Measurements from ENCODE around the gene NCAPH2. TPM values are rescaled to one million over a fixed set of nuclear protein-coding genes. Genes with fewer than 3 reads are reported as not detected.

Gene NCAPH2
- total and polyA plus RNA-seq, 2 of the 8 experiments (the other 6 are each of a cell fraction or from before 2014, with no cell fraction given) = 62.2 to 81.6 TPM

DNA sequence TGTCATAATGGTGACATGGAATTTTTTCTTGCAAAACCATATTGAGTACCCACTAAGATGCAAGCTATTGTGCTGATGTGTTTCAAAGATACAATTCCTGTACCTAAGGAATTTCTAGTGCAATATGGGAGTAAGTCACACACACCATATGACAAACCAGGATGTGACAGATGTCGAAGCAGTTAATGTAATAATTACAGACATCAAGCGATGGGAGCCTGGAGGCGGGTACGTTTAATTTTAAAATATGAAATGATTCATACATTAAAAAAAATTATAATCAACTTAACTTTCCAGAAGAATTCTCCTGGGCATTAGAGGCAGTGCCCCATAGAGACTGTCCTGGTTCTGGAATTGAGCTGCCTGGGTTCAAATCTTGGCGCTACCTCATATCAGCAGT lies 48.7 kb downstream of the NCAPH2 start:
- no peak for FAIRE-seq
- no peak overlapping the region for H3K4me2 ChIP-seq (ENCODE audit: insufficient read depth in 1 of 2, low read depth in 2 of 2, low read length in 2 of 2)
- WGBS, 2 experiments (ENCODE audit: extremely low coverage in 1 of 2, insufficient coverage in 1 of 2, insufficient read length in 1 of 2, insufficient replicate concordance in 2 of 2, low coverage in 1 of 2, low lambda C conversion rate in 2 of 2, missing lambda C conversion rate in 1 of 2) = 94% methylated on average over 5 of the region's 5 CpGs; no CpG with 5 or more reads in 1 of the 2 experiments
- H4K8ac ChIP-seq (ENCODE audit: extremely low read depth, insufficient read depth, low read length) = no peak overlapping the region
- no peaks in the 10 kb centered on the region for H3K79me2 ChIP-seq (ENCODE audit: control insufficient read depth in 1 of 2, insufficient read depth in 2 of 2, low read length in 2 of 2)
- no peak overlapping the region for H3K27ac ChIP-seq (ENCODE audit: low read depth, low read length)
- no peaks in the 10 kb centered on the region for H3K79me1 ChIP-seq (ENCODE audit: low read depth, low read length)
- no peak overlapping the region for H3K56ac ChIP-seq (replicated peaks; ENCODE audit: insufficient read length, low read depth, low read length)
- H3K14ac ChIP-seq (ENCODE audit: insufficient read length) = no peak overlapping the region
- H3K36me3 ChIP-seq (ENCODE audit: control insufficient read depth in 2 of 4, insufficient read depth in 4 of 4, low read length in 3 of 4) = no peaks in the 10 kb centered on the region
- DNase-seq (ENCODE audit: low read depth in 1 of 2, low spot score in 2 of 2) = no peak
- no peak overlapping the region for H3K23ac ChIP-seq (ENCODE audit: insufficient read length)
- no peak overlapping the region for H2AFZ ChIP-seq (ENCODE audit: low read length)
- H3K9me3 ChIP-seq (ENCODE audit: insufficient read depth in 2 of 2, low read depth in 1 of 2, low read length in 1 of 2) = no peaks in the 10 kb centered on the region
- peaks cover 0 to 3% (median 1%) of the 10 kb centered on the region in 4 experiments; a peak in 3 of 7 replicates for H3K4me1 ChIP-seq (replicated peaks in 1 of 4; ENCODE audit: control insufficient read depth in 3 of 4, insufficient read depth in 4 of 4, low read length in 3 of 4)
- TF ChIP-seq MAFK (IDR thresholded peaks at IDR 0.05; ENCODE audit: low read depth, low read length) = no peak
- H2AK5ac ChIP-seq (ENCODE audit: low read depth, low read length) = no peak overlapping the region
- no peak overlapping the region for H4K5ac ChIP-seq (ENCODE audit: insufficient read length, low read depth, low read length)
- no peak overlapping the region for H2BK12ac ChIP-seq (ENCODE audit: low read depth, low read length)
- H3K4me3 ChIP-seq (ENCODE audit: extremely low read depth in 1 of 4, insufficient read depth in 2 of 4, low read depth in 3 of 4, low read length in 4 of 4) = no peak overlapping the region
- H3K23me2 ChIP-seq (ENCODE audit: low read depth, low read length) = no peaks in the 10 kb centered on the region
- ChIA-PET POLR2A (ENCODE audit: partially characterized antibody) (interaction anchor here (1.8 to 2.9 kb wide), 2 partner anchors 10 to 21 kb away, joined by 7 to 8 read pairs; partner anchors contain the start of gene CPT1B), CTCF (ENCODE audit: partially characterized antibody) (interaction anchor here (1.1 to 1.6 kb wide), 3 partner anchors 9 to 64 kb away, joined by 3 to 5 read pairs (median 3); no protein-coding TSS in a partner anchor)
- no peak overlapping the region for H2BK5ac ChIP-seq (ENCODE audit: low read depth, low read length)
- H4K20me1 ChIP-seq (replicated peaks in 1 of 2; ENCODE audit: control insufficient read depth in 1 of 2, insufficient read depth in 2 of 2, low read length in 2 of 2) = no peaks in the 10 kb centered on the region
- H4K91ac ChIP-seq (replicated peaks; ENCODE audit: insufficient read length, low read length) = no peak overlapping the region
- H2BK15ac ChIP-seq (ENCODE audit: low read length) = no peak overlapping the region
- 0 out of 7 replicates have a peak, but pooled peaks cover 0 to 2% (median 0%) of the 10 kb centered on the region in 4 experiments for H3K27me3 ChIP-seq (replicated peaks in 1 of 4; ENCODE audit: control insufficient read depth in 3 of 4, extremely low read depth in 1 of 4, insufficient read depth in 3 of 4, low read length in 3 of 4)
- no peak overlapping the region for H3K18ac ChIP-seq (ENCODE audit: extremely low read depth, low read length)
- no peak overlapping the region for H2BK120ac ChIP-seq (replicated peaks; ENCODE audit: low read depth, low read length)
- H3K4ac ChIP-seq (replicated peaks; ENCODE audit: insufficient read length, low read depth, low read length) = no peak overlapping the region
- H2BK20ac ChIP-seq (ENCODE audit: low read length) = no peak overlapping the region
- H3K9ac ChIP-seq (replicated peaks in 1 of 4; ENCODE audit: extremely low read depth in 1 of 4, low read depth in 3 of 4, low read length in 3 of 4) = no peak overlapping the region

Measured in H1 (cell line).